ENCODE data around the gene APOE. TPM values are rescaled to one million over a fixed set of nuclear protein-coding genes. Genes with fewer than 3 reads are reported as not detected.
A peak's percentile ranks its signal among the peaks of the same experiment; 100 is the strongest.

The APOE gene
- 21.1 TPM for polyA plus RNA-seq (2012; ENCODE audit: insufficient read length, low read depth)

DNA sequence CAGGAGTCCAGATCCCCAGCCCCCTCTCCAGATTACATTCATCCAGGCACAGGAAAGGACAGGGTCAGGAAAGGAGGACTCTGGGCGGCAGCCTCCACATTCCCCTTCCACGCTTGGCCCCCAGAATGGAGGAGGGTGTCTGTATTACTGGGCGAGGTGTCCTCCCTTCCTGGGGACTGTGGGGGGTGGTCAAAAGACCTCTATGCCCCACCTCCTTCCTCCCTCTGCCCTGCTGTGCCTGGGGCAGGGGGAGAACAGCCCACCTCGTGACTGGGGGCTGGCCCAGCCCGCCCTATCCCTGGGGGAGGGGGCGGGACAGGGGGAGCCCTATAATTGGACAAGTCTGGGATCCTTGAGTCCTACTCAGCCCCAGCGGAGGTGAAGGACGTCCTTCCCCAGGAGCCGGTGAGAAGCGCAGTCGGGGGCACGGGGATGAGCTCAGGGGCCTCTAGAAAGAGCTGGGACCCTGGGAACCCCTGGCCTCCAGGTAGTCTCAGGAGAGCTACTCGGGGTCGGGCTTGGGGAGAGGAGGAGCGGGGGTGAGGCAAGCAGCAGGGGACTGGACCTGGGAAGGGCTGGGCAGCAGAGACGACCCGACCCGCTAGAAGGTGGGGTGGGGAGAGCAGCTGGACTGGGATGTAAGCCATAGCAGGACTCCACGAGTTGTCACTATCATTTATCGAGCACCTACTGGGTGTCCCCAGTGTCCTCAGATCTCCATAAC, at the start of gene APOE:
Gene APOE (plus strand): TSS at position 360 of the 724 bp plus-strand sequence. CDS start 829 bp downstream, outside the sequence.
- TF ChIP-seq FOXP2 (optimal IDR thresholded peaks at IDR 0.05; ENCODE audit: borderline replicate concordance, extremely low read depth, extremely low read length, insufficient read depth) (no peak), SIN3A (IDR thresholded peaks at IDR 0.05; ENCODE audit: borderline replicate concordance, insufficient read depth, low read length) (no peak), TAF1 (IDR thresholded peaks at IDR 0.05; ENCODE audit: borderline replicate concordance, insufficient read depth, low read length) (no peak), POLR2AphosphoS5 (IDR thresholded peaks at IDR 0.05; ENCODE audit: low read depth, low read length) (no peak; the same call in 1 of the 2 replicates)
- TF ChIP-seq, protein P1, sequence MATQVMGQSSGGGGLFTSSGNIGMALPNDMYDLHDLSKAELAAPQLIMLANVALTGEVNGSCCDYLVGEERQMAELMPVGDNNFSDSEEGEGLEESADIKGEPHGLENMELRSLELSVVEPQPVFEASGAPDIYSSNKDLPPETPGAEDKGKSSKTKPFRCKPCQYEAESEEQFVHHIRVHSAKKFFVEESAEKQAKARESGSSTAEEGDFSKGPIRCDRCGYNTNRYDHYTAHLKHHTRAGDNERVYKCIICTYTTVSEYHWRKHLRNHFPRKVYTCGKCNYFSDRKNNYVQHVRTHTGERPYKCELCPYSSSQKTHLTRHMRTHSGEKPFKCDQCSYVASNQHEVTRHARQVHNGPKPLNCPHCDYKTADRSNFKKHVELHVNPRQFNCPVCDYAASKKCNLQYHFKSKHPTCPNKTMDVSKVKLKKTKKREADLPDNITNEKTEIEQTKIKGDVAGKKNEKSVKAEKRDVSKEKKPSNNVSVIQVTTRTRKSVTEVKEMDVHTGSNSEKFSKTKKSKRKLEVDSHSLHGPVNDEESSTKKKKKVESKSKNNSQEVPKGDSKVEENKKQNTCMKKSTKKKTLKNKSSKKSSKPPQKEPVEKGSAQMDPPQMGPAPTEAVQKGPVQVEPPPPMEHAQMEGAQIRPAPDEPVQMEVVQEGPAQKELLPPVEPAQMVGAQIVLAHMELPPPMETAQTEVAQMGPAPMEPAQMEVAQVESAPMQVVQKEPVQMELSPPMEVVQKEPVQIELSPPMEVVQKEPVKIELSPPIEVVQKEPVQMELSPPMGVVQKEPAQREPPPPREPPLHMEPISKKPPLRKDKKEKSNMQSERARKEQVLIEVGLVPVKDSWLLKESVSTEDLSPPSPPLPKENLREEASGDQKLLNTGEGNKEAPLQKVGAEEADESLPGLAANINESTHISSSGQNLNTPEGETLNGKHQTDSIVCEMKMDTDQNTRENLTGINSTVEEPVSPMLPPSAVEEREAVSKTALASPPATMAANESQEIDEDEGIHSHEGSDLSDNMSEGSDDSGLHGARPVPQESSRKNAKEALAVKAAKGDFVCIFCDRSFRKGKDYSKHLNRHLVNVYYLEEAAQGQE (IDR thresholded peaks at IDR 0.05; ENCODE audit: insufficient read depth in 1 of 2, low read depth in 2 of 2, low read length in 2 of 2), result no peak

DNA sequence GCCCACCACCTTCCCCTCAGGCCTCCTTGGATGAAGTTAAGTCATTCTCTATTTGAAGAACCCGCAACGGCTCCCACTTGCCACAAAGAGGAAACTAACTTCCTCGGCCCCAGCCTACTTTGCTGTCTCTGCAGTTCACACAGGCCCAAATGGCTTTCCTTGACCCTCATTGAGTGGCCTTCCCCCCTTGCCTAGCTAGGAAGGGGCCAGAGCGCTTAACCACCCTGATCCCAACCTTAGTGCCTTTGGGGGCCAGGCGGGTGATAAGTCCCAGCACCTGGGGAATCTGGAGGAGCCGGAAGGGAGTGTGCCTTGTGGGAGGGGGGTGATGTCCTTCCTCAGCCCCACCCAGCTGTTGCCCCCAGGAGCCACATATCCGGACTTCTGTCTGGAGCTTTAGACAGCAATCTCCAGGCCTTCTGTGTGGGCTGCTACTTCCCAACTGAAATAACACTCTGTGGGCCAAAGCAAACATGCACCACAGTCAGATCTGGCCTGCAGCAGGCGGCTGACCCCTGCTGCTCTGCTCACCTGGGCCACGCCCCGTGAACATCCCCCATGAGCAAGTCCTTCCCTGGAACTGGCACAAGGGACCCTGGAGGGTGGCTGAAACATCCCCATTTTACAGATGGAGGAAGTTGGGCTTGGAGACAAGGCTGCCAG, 49.0 kb upstream of the APOE start:
- TF ChIP-seq, protein P1 (IDR thresholded peaks at IDR 0.05; ENCODE audit: insufficient read depth in 1 of 2, low read depth in 2 of 2, low read length in 2 of 2), result peak in 1 of 2 experiments; percentile 71; a peak in 1 of 4 replicates
- no peak for TF ChIP-seq TAF1 (IDR thresholded peaks at IDR 0.05; ENCODE audit: borderline replicate concordance, insufficient read depth, low read length)
- peak; percentile 93; the same call in 1 of the 2 replicates for TF ChIP-seq SIN3A (IDR thresholded peaks at IDR 0.05; ENCODE audit: borderline replicate concordance, insufficient read depth, low read length)
- TF ChIP-seq FOXP2 (optimal IDR thresholded peaks at IDR 0.05; ENCODE audit: borderline replicate concordance, extremely low read depth, extremely low read length, insufficient read depth), result no peak

DNA sequence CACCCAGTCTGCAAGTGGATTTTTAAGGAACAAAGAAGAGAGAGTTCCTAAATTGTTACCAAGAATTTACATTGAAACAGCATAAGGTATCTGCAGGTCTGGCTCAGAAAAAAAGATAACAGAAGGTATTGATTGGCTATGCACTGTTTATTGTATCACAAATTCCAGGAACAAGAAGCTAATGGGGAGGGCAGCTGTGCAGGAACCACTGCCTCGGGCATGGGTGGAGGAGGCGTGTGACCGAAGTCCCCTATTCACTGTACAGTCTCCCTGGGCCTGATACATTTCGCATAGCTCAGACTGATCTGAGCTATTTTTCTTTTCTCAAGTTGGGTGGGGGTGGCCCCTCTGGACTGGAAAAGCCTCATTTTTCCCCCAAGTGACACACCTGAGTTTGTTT, 47.8 kb upstream of the APOE start:
- TF ChIP-seq TAF1 (IDR thresholded peaks at IDR 0.05; ENCODE audit: borderline replicate concordance, insufficient read depth, low read length) (no peak), SIN3A (IDR thresholded peaks at IDR 0.05; ENCODE audit: borderline replicate concordance, insufficient read depth, low read length) (no peak), FOXP2 (optimal IDR thresholded peaks at IDR 0.05; ENCODE audit: borderline replicate concordance, extremely low read depth, extremely low read length, insufficient read depth) (no peak), POLR2AphosphoS5 (IDR thresholded peaks at IDR 0.05; ENCODE audit: low read depth, low read length) (no peak)
- TF ChIP-seq, protein P1 (IDR thresholded peaks at IDR 0.05; ENCODE audit: insufficient read depth in 1 of 2, low read depth in 2 of 2, low read length in 2 of 2), result no peak

DNA sequence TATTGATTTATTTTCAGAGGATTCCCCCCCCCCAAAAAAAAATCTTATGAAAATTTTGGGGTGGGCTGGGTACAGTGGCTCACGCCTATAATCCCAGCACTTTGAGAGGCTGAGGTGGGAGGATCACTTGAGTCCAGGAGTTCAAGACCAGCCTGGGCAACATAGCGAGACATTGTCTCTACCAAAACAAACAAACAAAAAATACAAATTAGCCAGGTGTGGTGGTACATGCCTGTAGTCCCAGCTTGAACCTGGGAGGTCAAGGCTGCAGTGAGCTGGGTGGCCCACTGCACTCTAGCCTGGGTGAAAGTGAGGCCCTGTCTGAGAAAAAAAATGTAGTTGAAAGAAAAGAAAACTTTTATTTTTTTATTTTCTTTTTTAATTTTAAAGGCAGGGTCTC, 41.6 kb upstream of the APOE start:
- TF ChIP-seq, protein P1 (IDR thresholded peaks at IDR 0.05; ENCODE audit: insufficient read depth in 1 of 2, low read depth in 2 of 2, low read length in 2 of 2), result no peak
- TF ChIP-seq TAF1 (IDR thresholded peaks at IDR 0.05; ENCODE audit: borderline replicate concordance, insufficient read depth, low read length) (no peak), SIN3A (IDR thresholded peaks at IDR 0.05; ENCODE audit: borderline replicate concordance, insufficient read depth, low read length) (no peak), POLR2AphosphoS5 (IDR thresholded peaks at IDR 0.05; ENCODE audit: low read depth, low read length) (no peak), FOXP2 (optimal IDR thresholded peaks at IDR 0.05; ENCODE audit: borderline replicate concordance, extremely low read depth, extremely low read length, insufficient read depth) (no peak)

Data from PFSK-1 (cell line).